Thyroid gland (tissue), 4 donors: ENCODE results near the gene FOXD2. TPM values are rescaled to one million over a fixed set of nuclear protein-coding genes. Genes with fewer than 3 reads are reported as not detected.
A peak's percentile ranks its signal among the peaks of the same experiment; 100 is the strongest.

Experiments
- DNase-seq, 2 donors: peaks; one replicate each; pipeline ENCODE4 v3.0.0-alpha.2; 2019
- H3K27ac ChIP-seq, 3 donors: fragments of 200-600 bp; sonication (generic); 1 replicate in 2 of 3; 2 replicates in 1 of 3; pipeline ENCODE4 v1.5.1; 2016 to 2019; ENCODE audit warnings: mild to moderate bottlenecking in 1 of 3, moderate library complexity in 1 of 3
- H3K27me3 ChIP-seq: fragments of 200-600 bp; sonication (generic); one replicate; pipeline ENCODE4 v1.5.1; 2019
- H3K36me3 ChIP-seq, 2 donors: fragments of 200-600 bp; sonication (generic); one replicate each; pipeline ENCODE4 v1.5.1; 2016 to 2019
- H3K4me1 ChIP-seq, 2 donors: fragments of 200-600 bp; sonication (generic); one replicate each; pipeline ENCODE4 v1.5.1; 2017 to 2019
- H3K4me3 ChIP-seq, 3 donors: fragments of 200-600 bp; sonication (generic); replicated peaks in 1 of 3; 1 replicate in 2 of 3; 2 replicates in 1 of 3; pipeline ENCODE4 v1.5.1; 2016; ENCODE audit warnings: mild to moderate bottlenecking in 1 of 3
- H3K9me3 ChIP-seq: fragments of 200-600 bp; sonication (generic); one replicate; pipeline ENCODE4 v1.5.1; 2017
- CTCF ChIP-seq, 6 experiments: fragments of 200-600 bp in 3 of 6; fragments of 450-650 bp in 3 of 6; sonication (generic) in 3 of 6; IDR thresholded peaks; one replicate each; pipeline ENCODE4 v1.5.1; 2016 to 2019; ENCODE audit warnings: antibody characterized with exemption in 6 of 6, mild to moderate bottlenecking in 2 of 6, inconsistent platforms in 1 of 6, moderate library complexity in 1 of 6
- POLR2A ChIP-seq, 2 donors: fragments of 450-650 bp; IDR thresholded peaks; one replicate each; pipeline ENCODE4 v1.6.1; 2017; ENCODE audit warnings: antibody characterized with exemption in 2 of 2, mild to moderate bottlenecking in 2 of 2, moderate library complexity in 1 of 2
- WGBS, 2 donors: methylation state at CpG; one replicate each; pipeline ENCODE4 v1.1.5; 2017; 5-methylcytosine and 5-hydroxymethylcytosine counted together
- intact Hi-C: fragments of 100-400 bp; cut with DNase I; formaldehyde crosslinking; loops from one replicate; pipeline ENCODE4 v1.15.1; 2023
- total RNA-seq, 4 donors: library from RNA; depleted of rRNA; stranded (reverse); fragments of >200 nt; gene quantifications; one replicate each; pipeline ENCODE4 v1.2.3, GENCODE V29; 2016

The FOXD2 gene
- total RNA-seq, 4 donors from 2014 or later, result 0.11 to 0.54 TPM; not detected in 2

GRCh38 chr1:47444562-47445465, 7.0 kb downstream of the FOXD2 start:
- H3K4me1 ChIP-seq, result peaks cover 0 to 13% of the 10 kb centered on the region in 2 donors
- TF ChIP-seq CTCF (IDR thresholded peaks at IDR 0.05) (no peak), POLR2A (IDR thresholded peaks at IDR 0.05) (no peak)
- intact Hi-C loops, result no loop called here
- no peak for DNase-seq
- no peak overlapping the region for H3K27ac ChIP-seq
- no peaks in the 10 kb centered on the region for H3K36me3 ChIP-seq
- WGBS, 2 donors, result 9 to 10% methylated on average over 18 to 53 of the region's 73 CpGs
- H3K27me3 ChIP-seq, result peaks cover 53% of the 10 kb centered on the region
- no peak overlapping the region for H3K4me3 ChIP-seq
- no peaks in the 10 kb centered on the region for H3K9me3 ChIP-seq

GRCh38 chr1:47445823-47446550, 8.1 kb downstream of the FOXD2 start:
- intact Hi-C loops, result no loop called here
- Histone ChIP-seq H3K36me3 (no peaks in the 10 kb centered on the region), H3K27ac (no peak overlapping the region), H3K27me3 (peaks cover 55% of the 10 kb centered on the region), H3K4me1 (peaks cover 0 to 13% of the 10 kb centered on the region in 2 donors), H3K9me3 (no peaks in the 10 kb centered on the region), H3K4me3 (no peak overlapping the region)
- WGBS, 2 donors, result 22 to 29% methylated on average over 21 to 25 of the region's 25 CpGs
- no peak for DNase-seq
- no peak for TF ChIP-seq POLR2A (IDR thresholded peaks at IDR 0.05)
- no peak for TF ChIP-seq CTCF (IDR thresholded peaks at IDR 0.05)

- H3K4me1 ChIP-seq, result peaks cover 0 to 13% of the 10 kb centered on the region in 2 donors
- no peak for DNase-seq
- 32 to 39% methylated on average over 4 of the region's 4 CpGs for WGBS, 2 donors
- H3K27ac ChIP-seq, result no peak overlapping the region
- no peaks in the 10 kb centered on the region for H3K36me3 ChIP-seq
- TF ChIP-seq POLR2A (IDR thresholded peaks at IDR 0.05) (no peak), CTCF (IDR thresholded peaks at IDR 0.05) (no peak)
- H3K9me3 ChIP-seq, result no peaks in the 10 kb centered on the region
- H3K4me3 ChIP-seq, result no peak overlapping the region
- intact Hi-C loops, result no loop called here
- peaks cover 47% of the 10 kb centered on the region for H3K27me3 ChIP-seq
These were observed 10.8 kb downstream of the FOXD2 start for GRCh38 chr1:47448462-47449222.

GRCh38 chr1:47449822-47450552, 12.1 kb downstream of the FOXD2 start:
- H3K27me3 ChIP-seq, result peaks cover 35% of the 10 kb centered on the region
- H3K27ac ChIP-seq, result no peak overlapping the region
- TF ChIP-seq POLR2A (IDR thresholded peaks at IDR 0.05) (no peak), CTCF (IDR thresholded peaks at IDR 0.05) (peak in 2 of 6 experiments; percentile 11 to 19)
- H3K36me3 ChIP-seq, result no peaks in the 10 kb centered on the region
- 11 to 12% methylated on average over 17 to 24 of the region's 36 CpGs for WGBS, 2 donors
- peaks cover 0 to 3% of the 10 kb centered on the region in 2 donors for H3K4me1 ChIP-seq
- H3K9me3 ChIP-seq, result no peaks in the 10 kb centered on the region
- no peak overlapping the region for H3K4me3 ChIP-seq
- peak; percentile 34 to 35 for DNase-seq
- intact Hi-C loops, result no loop called here
